22Rv1 (cell line): Measurements from ENCODE around the gene SLC5A1.

Experiments
- ZFX ChIP-seq: fragments of 450-650 bp; IDR thresholded peaks from 2 replicates; pipeline ENCODE4 v1.6.1; 2017; ENCODE audit warnings: antibody characterized with exemption, borderline replicate concordance
- TF ChIP-seq, protein P1 (sequence below): fragments of 450-650 bp; IDR thresholded peaks from 2 replicates; pipeline ENCODE4 v1.5.1; 2017; ENCODE audit warnings: mild to moderate bottlenecking

DNA sequence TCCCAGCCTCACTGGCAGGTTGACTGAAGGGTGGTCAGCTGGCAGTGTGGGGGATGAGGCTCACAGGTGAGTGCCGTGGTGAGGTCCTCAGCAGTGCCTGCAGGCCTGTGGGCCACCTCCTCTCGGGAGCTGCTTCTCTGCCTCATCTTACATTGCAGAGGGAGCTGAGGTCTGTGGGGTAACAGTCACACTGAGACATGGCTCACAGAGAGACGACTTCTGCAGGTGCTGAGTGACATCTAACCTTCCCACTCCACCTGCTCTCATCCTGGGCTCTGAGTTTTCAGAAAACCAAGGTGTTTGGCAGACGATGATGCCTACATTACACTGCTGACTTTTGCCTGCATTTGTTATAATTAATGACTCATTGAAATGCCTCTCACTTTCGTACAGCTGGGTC is 8.8 kb upstream of the SLC5A1 start:
- TF ChIP-seq, protein P1, sequence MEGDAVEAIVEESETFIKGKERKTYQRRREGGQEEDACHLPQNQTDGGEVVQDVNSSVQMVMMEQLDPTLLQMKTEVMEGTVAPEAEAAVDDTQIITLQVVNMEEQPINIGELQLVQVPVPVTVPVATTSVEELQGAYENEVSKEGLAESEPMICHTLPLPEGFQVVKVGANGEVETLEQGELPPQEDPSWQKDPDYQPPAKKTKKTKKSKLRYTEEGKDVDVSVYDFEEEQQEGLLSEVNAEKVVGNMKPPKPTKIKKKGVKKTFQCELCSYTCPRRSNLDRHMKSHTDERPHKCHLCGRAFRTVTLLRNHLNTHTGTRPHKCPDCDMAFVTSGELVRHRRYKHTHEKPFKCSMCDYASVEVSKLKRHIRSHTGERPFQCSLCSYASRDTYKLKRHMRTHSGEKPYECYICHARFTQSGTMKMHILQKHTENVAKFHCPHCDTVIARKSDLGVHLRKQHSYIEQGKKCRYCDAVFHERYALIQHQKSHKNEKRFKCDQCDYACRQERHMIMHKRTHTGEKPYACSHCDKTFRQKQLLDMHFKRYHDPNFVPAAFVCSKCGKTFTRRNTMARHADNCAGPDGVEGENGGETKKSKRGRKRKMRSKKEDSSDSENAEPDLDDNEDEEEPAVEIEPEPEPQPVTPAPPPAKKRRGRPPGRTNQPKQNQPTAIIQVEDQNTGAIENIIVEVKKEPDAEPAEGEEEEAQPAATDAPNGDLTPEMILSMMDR, result no peak
- no peak for TF ChIP-seq ZFX
